Dedifferentiated amniotic fluid mesenchymal stem cell (primary cell): Measurements from ENCODE around the gene ZC2HC1B.
"Not testable (repeated sequence)": the region's sequence is repeated elsewhere in the genome, so short reads cannot be mapped to it uniquely, and the experiment has no call there.

Experiments
- DNase-seq: peaks from one replicate; pipeline ENCODE4 v3.0.0-alpha.2; 2016; ENCODE audit errors: extremely low spot score

ZC2HC1B gene, protein sequence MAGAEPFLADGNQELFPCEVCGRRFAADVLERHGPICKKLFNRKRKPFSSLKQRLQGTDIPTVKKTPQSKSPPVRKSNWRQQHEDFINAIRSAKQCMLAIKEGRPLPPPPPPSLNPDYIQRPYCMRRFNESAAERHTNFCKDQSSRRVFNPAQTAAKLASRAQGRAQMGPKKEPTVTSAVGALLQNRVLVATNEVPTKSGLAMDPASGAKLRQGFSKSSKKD

DNA sequence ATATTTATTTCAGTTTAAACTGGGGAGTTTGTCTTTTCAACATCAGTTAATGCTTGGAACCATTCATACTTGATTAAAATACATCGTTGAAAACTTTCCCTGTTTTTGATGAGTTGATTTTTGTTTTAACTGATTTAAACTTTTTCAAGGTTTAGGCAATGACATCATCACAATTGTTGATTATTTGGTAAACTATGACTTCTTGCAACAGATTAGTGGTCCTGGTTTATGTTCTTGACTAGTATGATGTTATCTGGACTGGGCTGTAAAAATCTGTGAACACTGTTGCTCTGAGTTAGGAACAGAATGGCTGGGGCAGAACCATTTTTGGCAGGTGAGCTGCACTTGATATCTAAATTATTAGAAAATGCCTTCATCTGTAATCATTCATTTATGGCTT is at the start of gene ZC2HC1B:
Gene ZC2HC1B (plus strand): TSS at position 241 of the 400 bp plus-strand sequence. CDS start 66 bp downstream, at position 307.
- DNase-seq = no peak

DNA sequence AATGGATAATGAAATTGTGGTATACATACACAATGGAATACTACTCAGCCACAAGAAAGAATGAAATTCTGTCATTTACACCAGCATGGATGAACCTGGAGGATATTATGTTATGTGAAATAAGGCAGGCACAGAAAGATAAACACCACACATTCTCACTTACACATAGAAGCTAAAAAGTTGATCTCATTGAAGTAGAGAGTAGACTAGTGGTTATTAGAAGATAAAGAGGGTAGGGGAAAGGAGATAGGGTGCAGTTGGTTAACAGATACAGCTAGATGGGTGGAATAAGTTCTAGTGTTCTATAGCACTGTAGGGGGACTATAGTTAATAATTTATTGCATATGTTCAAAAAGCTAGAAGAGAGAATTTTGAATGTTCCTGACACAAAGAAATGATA is 46.7 kb upstream of the ZC2HC1B start:
- DNase-seq = no peak

DNA sequence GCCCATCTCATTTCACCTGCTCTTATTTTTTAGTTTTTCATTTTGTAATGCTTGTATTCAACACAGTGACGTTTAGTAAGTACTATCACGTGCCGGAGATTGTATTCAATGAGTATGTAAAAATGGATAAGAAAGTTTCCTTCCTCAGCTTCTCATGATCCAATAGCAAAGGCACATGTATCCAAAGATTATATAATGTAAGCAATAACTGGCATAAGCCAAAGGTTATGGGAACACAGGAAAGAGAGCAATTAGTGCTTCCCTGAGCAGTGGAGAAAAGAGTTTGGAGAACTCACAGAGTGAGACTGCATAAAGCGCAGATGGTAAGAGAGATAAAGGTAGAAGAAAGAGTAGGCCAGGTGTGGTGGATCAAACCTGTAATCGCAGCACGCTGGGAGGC is 42.9 kb upstream of the ZC2HC1B start:
- no peak for DNase-seq

DNA sequence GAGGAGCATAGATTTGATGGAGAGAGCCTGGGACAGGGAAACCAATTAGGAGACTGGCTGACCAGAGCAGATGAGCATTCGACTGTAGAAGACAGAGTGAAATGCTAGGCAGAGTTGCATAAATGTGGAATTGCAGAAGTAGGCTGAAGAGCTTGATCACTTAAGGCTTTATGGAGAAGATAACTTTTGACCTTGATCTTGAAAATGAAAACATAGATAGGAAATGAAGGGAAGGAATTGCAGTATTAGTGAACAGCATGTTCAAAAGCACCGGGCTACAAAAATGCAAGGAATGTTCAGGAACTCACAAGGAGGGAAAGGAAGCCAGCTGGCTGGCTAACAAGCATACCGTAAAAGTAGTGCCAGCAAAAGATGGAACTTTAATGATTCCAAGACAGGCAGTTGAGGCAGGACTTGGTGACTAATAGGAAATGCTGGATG is 41.7 kb upstream of the ZC2HC1B start:
- DNase-seq = no peak

DNA sequence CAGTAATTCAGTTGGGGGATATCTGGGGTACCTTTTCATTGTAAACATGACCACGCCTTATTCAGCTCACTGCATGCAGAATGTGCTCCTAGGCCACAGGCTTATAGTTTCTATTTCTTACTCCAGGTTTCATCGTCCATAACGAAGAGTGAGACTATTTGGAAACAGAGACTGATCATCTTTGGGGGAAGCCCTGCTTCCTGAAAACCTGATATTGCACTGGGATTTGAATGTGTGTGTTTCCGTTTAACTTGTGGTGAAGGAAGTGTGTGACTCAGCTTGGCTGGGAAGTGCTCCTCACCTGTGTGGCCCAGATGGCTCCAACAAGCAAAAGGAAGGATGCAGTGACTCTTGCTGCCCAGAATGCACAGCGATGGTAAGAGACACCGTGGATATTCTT is 40.7 kb upstream of the ZC2HC1B start:
- no peak for DNase-seq

DNA sequence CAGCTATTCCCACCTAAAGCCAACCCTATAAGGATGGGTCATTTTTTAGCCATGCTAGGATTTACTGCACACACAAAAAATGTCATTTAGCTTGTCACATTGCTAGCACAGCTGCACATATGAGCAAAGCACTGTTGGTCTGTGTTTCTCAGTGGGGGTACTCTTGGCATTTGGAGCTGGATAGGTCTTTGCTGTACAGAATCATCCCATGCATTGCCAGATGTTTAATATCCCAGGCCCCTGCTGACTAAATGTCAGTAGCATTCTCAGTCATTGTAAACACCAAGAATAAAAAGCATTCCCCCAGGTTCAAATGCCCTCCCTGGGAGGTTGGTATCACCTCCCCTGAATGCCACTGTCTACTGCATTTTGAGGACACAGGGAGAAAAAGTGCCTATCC is 35.7 kb upstream of the ZC2HC1B start:
- DNase-seq = no peak

DNA sequence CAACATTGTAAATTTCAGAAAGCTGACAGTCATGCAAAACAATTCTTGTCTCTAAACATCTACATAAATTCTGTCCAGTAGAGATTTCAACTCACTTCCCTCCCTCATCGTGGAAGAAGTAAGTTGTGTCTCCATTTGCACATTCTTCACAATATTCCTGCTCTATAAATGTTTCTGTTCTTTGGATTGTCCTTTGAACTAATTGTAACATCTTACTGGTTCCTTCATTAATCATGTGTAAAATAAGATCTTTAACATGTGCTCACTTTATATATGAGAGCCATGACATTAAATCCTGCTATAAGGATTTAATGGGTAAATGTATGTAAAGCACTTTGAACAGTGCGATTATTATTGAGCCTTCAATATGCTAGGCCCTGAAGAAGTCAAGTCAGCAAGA is 28.1 kb upstream of the ZC2HC1B start:
- DNase-seq = no peak

DNA sequence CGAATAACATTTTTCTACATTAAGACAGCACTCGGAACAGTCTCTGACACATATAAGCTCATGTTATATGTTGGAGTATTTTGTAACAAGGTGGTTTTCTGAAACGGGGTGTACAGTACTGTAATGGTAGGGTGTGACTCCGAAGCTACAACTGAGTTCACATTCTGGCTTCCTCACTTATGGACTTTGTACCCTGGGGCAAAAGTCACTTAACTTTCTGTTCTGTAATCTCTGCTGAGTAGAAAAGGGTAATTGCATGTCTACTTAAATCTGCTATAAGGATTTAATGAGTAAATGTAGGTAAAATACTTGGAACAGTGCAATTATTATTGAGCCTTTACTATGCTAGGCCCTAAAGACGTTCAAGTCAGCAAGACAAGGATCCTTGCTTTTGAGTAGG is 25.9 kb upstream of the ZC2HC1B start:
- no peak for DNase-seq

DNA sequence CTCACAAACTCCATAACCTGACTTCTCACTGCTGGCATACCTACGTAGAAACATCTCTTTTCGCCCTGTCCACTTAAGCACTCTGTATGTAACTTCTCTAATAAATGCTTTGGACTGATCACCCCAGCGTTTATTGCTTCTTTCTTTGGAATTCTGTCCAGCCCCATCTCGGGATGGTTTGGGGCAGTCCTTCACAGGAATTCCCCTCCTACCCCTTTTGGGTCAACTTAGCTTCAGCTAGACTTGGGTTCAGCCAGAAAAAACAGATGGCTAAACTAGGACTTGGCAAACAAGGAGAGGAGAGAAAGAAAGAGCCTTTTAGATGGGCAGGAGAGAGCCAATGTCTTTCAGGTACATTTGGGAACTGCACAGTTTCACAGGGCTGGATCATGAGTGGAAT is 25.1 kb upstream of the ZC2HC1B start:
- no peak for DNase-seq

DNA sequence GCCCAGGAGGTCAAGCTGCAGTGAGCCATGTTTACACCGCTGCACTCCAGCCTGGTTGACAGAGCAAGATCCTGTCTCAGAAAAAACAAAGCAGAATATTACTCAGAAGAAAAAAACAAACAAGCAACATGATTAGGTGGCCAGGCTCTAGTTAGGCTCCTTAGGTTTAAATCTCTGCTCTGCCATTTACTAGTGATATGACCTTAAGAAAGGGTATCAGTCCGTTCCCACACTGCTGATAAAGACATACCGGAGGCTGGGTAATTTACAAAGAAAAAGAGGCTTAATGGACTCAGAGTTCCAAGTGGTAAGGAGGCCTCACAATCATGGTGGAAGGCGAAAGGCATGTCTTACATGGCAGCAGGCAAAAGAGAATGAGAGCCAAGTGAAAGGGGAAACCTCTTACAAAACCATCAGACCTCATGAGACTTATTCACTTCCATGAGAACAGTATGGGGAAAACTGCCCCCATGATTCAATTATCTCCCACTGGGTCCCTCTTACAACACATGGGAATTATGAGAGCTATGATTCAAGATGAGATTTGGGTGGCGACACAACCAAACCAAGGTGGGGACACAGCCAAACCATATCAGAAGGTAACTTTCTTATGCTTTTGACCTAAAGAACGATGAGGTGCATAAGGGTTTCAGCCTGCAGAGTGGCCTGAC is 23.5 kb upstream of the ZC2HC1B start:
- no peak for DNase-seq

DNA sequence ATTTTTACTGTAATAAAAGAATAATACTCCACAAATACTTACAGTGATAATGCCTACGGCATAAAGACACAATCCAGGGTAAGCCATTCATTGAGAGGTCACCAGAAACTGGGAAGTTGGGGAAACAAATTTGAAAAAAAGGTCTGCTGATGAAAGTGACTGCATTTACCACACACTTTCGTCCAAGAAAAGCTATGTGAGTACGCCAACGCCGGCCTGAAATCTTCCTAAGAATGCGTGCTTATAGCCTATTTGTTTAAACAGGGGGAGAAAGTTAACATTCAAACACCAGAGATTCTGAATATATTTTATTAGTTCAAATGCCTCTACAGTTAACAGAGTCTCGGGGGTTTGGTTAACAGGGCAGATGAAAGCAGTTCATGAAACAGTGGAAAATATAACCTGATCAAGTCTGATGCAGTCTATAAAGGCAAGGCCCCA is 21.8 kb upstream of the ZC2HC1B start:
- peak; percentile 59 for DNase-seq

DNA sequence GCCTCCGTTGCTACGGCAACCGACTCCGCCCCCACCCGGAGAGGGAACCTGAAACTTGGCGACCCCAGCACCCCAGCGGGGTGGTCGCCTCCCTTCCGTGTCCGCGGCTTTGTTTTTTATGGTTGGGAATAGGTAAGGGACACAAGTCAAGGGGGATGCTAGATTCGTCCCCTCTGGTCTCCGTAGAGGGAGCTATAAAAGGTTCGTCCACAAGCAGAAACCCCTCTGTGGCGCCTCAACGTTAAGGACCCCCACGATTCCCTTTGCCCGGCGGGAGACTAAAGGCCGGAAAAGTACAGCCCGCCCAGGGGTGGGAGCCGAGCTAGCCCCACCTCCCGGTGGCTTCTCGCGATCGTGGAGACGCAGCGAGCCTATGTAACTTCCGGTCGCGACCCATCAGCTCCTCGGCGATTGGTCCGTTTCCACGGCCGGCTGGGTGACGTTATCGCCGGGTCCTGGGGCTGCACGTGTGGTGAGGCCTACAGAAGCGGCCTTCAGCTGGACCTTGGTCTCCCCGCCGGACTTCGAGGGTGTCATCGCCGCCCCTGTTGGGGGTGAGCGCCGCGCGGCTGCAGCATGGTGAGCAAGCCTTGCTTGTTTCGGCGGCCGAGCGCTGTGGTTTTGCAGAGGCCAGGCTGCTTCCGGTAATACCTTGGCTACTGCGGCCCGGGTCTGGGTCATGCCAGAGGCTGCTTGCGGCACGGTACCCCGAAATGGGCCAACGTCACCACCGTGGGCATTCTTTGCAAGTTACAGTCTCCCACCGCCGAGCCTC is 21.2 kb upstream of the ZC2HC1B start, which contains the start of gene LTV1:
Gene LTV1 (plus strand): TSS at position 437 of the 775 bp plus-strand sequence. CDS start 140 bp downstream, at position 577.
- peak; percentile 97 for DNase-seq

DNA sequence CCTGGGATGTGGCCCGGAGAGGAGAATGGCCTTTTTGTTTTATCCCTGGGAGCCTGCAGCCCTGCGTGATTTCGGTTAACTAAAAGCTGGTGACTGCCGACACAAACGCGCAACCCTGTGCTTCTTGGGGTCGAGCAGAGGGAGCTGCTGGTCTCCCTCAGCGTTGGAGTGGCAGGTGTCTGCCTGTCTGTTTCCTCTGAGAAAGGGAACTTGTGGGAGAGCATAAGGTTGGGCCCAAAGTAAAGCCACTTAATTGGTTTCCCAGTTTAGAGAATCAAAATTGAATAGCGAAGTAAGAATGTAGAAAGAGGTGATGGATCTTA is 20.6 kb upstream of the ZC2HC1B start:
- DNase-seq = no peak

DNA sequence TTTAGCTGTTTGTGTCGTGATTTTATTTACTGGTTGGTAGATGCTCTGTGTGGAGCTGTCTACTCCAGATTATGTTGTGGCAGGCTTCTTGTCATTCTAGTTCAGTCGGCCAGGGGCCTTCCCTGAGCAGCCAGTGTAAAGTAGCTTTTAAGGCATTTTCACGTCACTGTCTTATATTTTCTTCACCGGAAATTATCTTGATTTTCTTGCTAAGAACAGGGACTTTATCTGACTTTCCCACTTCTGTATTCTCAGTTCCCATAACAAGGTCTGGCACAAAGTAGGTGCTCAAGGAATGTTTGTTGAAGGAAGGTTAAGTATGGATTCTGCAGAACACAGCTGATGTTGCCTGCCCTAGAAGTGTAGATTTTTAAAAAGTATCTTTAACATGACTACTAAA is 20.3 kb upstream of the ZC2HC1B start:
- no peak for DNase-seq

DNA sequence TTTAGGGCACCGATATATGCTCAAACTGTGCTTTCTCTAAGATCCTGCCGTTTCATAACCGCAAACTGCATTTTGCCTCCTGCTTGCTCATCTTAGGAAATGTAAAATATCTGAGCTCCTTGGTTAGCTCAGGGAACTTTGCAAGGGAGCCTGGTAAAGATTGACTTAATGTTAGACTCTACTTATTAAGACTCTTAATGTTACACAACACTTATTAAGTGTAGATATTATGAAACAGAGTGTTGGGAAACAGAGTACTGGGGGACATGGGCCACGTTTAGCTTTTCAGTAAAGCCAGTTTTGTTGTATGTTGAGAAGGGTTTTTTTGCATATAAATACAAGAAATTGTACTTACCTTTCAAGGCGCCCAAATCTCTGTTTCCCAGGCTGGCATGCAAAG is 19.2 kb upstream of the ZC2HC1B start:
- DNase-seq = no peak

DNA sequence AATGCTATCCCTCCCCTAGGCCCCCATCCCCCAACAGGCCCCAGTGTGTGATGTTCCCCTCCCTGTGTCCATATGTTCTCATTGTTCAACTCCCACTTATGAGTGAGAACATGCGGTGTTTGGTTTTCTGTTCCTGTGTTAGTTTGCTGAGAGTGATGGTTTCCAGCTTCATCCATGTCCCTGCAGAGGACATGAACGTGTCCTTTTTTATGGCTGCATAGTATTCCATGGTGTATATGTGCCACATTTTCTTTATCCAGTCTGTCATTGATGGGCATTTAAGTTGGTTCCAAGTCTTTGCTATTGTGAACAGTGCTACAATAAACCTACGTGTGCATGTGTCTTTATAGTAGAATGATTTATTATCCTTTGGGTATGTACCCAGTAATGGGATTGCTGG is 12.6 kb upstream of the ZC2HC1B start:
- DNase-seq = not testable (repeated sequence)

DNA sequence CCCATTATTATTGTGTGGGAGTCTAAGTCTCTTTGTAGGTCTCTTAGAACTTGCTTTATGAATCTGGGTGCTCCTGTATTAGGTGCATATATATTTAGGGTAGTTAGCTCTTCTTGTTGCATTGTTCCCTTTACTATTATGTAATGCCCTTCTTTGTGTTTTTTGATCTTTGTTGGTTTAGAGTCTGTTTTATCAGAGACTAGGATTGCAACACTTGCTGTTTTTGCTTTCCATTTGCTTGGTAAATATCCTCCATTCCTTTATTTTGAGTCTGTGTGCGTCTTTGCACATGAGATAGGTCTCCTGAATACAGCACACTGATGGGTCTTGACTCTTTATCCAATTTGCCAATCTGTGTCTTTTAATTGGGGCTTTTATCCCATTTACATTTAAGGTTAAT is 9.2 kb upstream of the ZC2HC1B start:
- DNase-seq = not testable (repeated sequence)

DNA sequence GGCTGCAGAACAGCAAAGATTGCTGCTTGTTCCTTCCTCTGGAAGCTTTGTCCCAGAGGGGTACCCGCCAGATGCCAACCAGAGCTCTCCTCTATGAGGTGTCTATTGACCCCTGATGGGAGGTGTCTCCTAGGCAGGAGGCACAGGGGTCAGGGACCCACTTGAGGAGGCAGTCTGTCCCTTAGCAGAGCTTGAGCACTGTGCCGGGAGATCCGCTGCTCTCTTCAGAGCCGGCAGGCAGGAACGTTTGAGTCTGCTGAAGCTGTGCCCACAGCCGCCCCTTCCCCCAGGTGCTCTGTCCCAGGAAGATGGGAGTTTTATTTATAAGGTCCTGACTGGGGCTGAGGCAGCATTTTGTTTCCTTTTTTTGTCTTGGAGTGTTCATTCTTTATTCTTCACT is 7.5 kb upstream of the ZC2HC1B start:
- not testable (repeated sequence) for DNase-seq

DNA sequence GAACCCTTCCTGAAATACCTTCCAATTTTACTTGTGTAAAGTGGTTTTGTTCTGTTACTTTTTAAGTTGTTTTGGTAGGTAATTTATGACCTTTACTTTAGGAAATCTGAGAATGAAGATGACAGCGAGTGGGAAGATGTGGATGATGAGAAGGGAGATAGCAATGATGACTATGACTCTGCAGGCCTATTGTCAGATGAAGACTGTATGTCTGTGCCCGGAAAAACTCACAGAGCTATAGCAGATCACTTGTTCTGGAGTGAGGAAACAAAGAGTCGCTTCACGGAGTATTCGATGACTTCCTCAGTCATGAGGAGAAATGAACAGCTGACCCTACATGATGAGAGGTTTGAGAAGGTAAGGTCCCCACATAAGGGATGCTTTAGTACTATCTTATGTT is 6.6 kb upstream of the ZC2HC1B start:
- DNase-seq = no peak

DNA sequence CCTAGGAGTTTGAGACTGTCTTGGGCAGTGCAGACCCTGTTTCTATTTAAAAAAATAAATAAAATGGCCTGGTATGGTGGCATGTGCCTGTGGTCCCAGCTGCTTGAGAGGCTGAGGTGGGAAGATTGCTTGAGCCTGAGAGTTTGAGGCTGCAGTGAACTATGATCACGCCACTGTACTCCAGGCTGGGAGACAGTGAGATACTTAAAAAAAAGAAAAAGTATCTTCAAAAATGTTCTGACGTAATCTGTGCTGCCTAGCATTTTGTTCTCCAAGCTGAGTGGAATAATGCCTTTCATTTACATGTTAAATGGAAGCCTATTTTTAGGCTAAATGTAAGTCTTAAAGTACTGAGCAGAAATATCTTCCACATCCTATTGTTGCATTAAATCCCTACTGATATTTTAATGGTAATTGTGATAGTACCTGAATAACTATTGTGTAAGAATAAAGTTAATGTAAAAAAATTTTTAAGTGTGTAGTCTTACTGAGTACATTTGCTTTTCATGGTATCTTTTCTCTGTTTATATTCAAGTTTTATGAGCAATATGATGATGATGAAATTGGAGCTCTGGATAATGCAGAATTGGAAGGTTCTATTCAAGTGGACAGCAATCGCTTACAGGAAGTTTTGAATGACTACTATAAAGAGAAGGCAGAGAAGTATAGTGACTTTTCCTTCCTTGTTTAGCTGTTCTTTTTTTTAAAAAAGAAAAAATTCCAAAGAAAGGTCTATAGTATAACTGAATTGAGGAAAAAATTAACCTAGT is 4.2 kb upstream of the ZC2HC1B start:
- DNase-seq = no peak

DNA sequence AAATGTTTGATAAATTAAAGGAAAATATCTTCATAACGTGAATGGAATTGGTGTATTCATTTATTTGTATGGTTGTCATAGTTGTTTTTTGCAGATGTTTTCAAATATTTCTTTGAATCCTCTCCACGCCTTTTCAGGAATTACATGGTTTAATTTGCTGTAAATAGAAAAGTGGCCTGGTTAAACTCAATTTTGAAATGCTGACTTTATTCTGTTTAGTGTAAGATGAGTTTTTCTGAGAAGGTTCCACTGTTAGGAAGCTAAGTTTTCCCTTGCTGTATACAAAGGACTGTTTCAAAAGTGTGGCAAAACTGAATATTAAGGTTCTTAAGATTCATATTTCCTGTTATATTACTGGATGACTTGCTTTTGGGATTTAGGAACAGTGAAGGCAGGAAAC is 503 bp upstream of the ZC2HC1B start:
- DNase-seq = no peak

DNA sequence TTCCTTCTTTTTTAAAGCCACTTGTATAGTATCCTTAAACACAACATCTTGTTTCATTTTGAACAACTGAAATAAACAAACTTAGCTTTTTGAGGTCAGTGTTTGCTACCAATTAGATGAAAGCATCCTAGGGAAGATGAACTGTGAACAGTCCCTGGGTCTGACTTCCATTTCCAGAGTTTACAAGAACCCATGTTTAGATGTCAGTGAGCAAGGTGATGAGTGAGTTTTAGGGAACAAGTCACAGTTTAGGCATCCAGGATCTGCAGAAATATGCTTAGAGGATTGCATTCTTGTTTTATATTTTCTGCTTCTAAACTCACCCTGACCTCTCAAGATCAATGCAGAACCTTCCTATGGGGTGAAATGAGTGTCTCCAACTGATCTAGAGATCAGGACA is 3.0 kb downstream of the ZC2HC1B start:
- no peak for DNase-seq
